Measurements from ENCODE around the gene RIN3. TPM values are rescaled to one million over a fixed set of nuclear protein-coding genes. Genes with fewer than 3 reads are reported as not detected.

RIN3 gene
- total RNA-seq, 1 experiment from 2014 or later, result 2.4 TPM

- intact Hi-C loops (cut with micrococcal nuclease; ENCODE audit: unreplicated experiment), result no loop called here
- no peaks in the 10 kb centered on the region for H3K4me1 ChIP-seq (ENCODE audit: insufficient read depth, low read length, poor library complexity, severe bottlenecking)
- H3K36me3 ChIP-seq (ENCODE audit: insufficient read depth, low read length, poor library complexity, severe bottlenecking), result no peaks in the 10 kb centered on the region
- ChIA-PET POLR2A (ENCODE audit: low non-redundant PET) (no interaction called here), CTCF (no interaction called here)
- no peak for TF ChIP-seq EZH2 (IDR thresholded peaks at IDR 0.05; ENCODE audit: borderline replicate concordance, low read depth, low read length, poor library complexity, severe bottlenecking)
- no peak for TF ChIP-seq CTCF (conservative IDR thresholded peaks at IDR 0.05; ENCODE audit: low read depth, low read length)
- H3K9me3 ChIP-seq (ENCODE audit: low read depth, low read length, poor library complexity, severe bottlenecking), result no peaks in the 10 kb centered on the region
- no peaks in the 10 kb centered on the region for H3K27me3 ChIP-seq (replicated peaks; ENCODE audit: insufficient read depth, low read depth, low read length, poor library complexity)
- no TSS peak for BruUV-seq (replicated peaks)
- no peak overlapping the region for H3K27ac ChIP-seq (ENCODE audit: low read depth, low read length, poor library complexity, severe bottlenecking)
- H3K4me3 ChIP-seq (ENCODE audit: low read depth, low read length, poor library complexity, severe bottlenecking), result no peak overlapping the region
- DNase-seq (ENCODE audit: low spot score), result no peak
Observed at GRCh38 chr14:92584220-92584619, 70.6 kb downstream of the RIN3 start.

- ChIA-PET POLR2A (ENCODE audit: low non-redundant PET) (no interaction called here), CTCF (no interaction called here)
- no TSS peak for BruUV-seq (replicated peaks)
- Histone ChIP-seq H3K4me1 (ENCODE audit: insufficient read depth, low read length, poor library complexity, severe bottlenecking) (no peaks in the 10 kb centered on the region), H3K36me3 (ENCODE audit: insufficient read depth, low read length, poor library complexity, severe bottlenecking) (no peaks in the 10 kb centered on the region), H3K27me3 (replicated peaks; ENCODE audit: insufficient read depth, low read depth, low read length, poor library complexity) (no peaks in the 10 kb centered on the region), H3K4me3 (ENCODE audit: low read depth, low read length, poor library complexity, severe bottlenecking) (no peak overlapping the region), H3K9me3 (ENCODE audit: low read depth, low read length, poor library complexity, severe bottlenecking) (no peaks in the 10 kb centered on the region), H3K27ac (ENCODE audit: low read depth, low read length, poor library complexity, severe bottlenecking) (no peak overlapping the region)
- TF ChIP-seq CTCF (conservative IDR thresholded peaks at IDR 0.05; ENCODE audit: low read depth, low read length) (no peak), EZH2 (IDR thresholded peaks at IDR 0.05; ENCODE audit: borderline replicate concordance, low read depth, low read length, poor library complexity, severe bottlenecking) (no peak)
- no peak for DNase-seq (ENCODE audit: low spot score)
- intact Hi-C loops (cut with micrococcal nuclease; ENCODE audit: unreplicated experiment), result no loop called here
Observed at GRCh38 chr14:92584816-92585215, 71.2 kb downstream of the RIN3 start.

- H3K9me3 ChIP-seq (ENCODE audit: low read depth, low read length, poor library complexity, severe bottlenecking), result no peaks in the 10 kb centered on the region
- ChIA-PET POLR2A (ENCODE audit: low non-redundant PET) (no interaction called here), CTCF (no interaction called here)
- H3K27ac ChIP-seq (ENCODE audit: low read depth, low read length, poor library complexity, severe bottlenecking), result no peak overlapping the region
- no peaks in the 10 kb centered on the region for H3K27me3 ChIP-seq (replicated peaks; ENCODE audit: insufficient read depth, low read depth, low read length, poor library complexity)
- H3K4me1 ChIP-seq (ENCODE audit: insufficient read depth, low read length, poor library complexity, severe bottlenecking), result no peaks in the 10 kb centered on the region
- no TSS peak for BruUV-seq (replicated peaks)
- H3K4me3 ChIP-seq (ENCODE audit: low read depth, low read length, poor library complexity, severe bottlenecking), result no peak overlapping the region
- intact Hi-C loops (cut with micrococcal nuclease; ENCODE audit: unreplicated experiment), result no loop called here
- no peaks in the 10 kb centered on the region for H3K36me3 ChIP-seq (ENCODE audit: insufficient read depth, low read length, poor library complexity, severe bottlenecking)
- no peak for TF ChIP-seq EZH2 (IDR thresholded peaks at IDR 0.05; ENCODE audit: borderline replicate concordance, low read depth, low read length, poor library complexity, severe bottlenecking)
- TF ChIP-seq CTCF (conservative IDR thresholded peaks at IDR 0.05; ENCODE audit: low read depth, low read length), result no peak
- no peak for DNase-seq (ENCODE audit: low spot score)
Observed at GRCh38 chr14:92585981-92586937, 72.7 kb downstream of the RIN3 start.
